GM23248 (cell line): Measurements from ENCODE around the gene FSTL4.

Experiments used
- EZH2 ChIP-seq: fragments of 200-600 bp; sonication (generic); IDR thresholded peaks from 2 replicates; pipeline ENCODE4 v1.6.1; 2018; ENCODE audit warnings: antibody characterized with exemption, mild to moderate bottlenecking; ENCODE audit not compliant: insufficient read depth, poor library complexity, severe bottlenecking
- EZH2phosphoT487 ChIP-seq: fragments of 200-600 bp; sonication (generic); IDR thresholded peaks from 2 replicates; pipeline ENCODE4 v1.6.1; 2018; ENCODE audit warnings: antibody characterized with exemption, moderate library complexity, mild to moderate bottlenecking, low read depth; ENCODE audit not compliant: insufficient read depth

GRCh38 chr5:133643365-133643764, 31.0 kb upstream of the FSTL4 start:
- TF ChIP-seq EZH2 (no peak), EZH2phosphoT487 (no peak)
